ENCODE data around the gene PRSS8.

The PRSS8 gene

DNA sequence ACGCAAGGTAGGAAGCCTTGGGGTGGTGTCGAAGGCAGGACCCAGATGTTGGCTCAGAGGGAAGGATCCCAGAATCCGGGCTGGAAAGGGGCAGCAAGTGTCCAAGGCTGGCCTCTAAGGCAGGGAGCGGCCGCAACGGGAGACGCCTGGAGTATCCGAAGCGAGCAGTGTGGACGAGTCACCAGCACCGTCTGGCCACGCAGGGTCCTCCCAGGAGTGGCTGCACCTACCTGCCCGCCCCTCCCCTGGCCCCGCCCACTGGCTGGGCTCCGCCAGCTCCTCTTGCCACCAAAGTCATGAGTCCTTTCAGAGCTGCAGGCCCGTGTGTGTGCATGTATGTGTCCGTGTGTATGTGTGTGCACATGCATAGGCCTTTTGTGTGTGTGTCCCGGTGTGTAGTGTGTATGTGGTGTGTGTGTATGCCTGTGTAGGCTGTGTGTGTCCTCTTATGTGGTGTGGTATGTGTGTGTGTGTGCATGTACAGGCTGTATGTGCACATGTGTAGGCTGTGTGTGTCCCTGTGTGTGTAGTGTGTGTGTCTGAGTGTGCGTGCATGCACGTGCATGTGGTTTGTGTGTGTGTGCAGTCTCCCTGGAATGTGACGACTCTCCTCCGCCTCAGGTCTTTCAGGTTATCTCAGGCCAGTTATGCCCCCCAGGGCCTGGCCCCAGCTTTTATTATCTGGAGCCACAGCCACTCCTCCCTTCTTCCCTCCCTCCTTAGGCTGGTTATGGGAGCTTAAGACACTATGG is at the start of gene PRSS8:
Gene PRSS8, minus strand, starts transcription at position 193 of the 752 bp plus-strand sequence. CDS start 229 bp downstream, outside the sequence.
- peaks cover 0 to 28% (median 5%) of the 10 kb centered on the region in 4 donors for H3K4me1 ChIP-seq
- no peak within 1 kb of the TSS for H3K4me3 ChIP-seq
- no peak within 1 kb of the TSS for H3K27ac ChIP-seq
- TF ChIP-seq, protein P1, sequence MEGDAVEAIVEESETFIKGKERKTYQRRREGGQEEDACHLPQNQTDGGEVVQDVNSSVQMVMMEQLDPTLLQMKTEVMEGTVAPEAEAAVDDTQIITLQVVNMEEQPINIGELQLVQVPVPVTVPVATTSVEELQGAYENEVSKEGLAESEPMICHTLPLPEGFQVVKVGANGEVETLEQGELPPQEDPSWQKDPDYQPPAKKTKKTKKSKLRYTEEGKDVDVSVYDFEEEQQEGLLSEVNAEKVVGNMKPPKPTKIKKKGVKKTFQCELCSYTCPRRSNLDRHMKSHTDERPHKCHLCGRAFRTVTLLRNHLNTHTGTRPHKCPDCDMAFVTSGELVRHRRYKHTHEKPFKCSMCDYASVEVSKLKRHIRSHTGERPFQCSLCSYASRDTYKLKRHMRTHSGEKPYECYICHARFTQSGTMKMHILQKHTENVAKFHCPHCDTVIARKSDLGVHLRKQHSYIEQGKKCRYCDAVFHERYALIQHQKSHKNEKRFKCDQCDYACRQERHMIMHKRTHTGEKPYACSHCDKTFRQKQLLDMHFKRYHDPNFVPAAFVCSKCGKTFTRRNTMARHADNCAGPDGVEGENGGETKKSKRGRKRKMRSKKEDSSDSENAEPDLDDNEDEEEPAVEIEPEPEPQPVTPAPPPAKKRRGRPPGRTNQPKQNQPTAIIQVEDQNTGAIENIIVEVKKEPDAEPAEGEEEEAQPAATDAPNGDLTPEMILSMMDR (IDR thresholded peaks at IDR 0.05) = no peak
- peaks cover 8 to 27% (median 12%) of the 10 kb centered on the region in 3 donors for H3K36me3 ChIP-seq
- H3K9me3 ChIP-seq = no peaks in the 10 kb centered on the region
- intact Hi-C loops (cut with DNase I; ENCODE audit: low total_unique reads) = no loop called here
- DNase-seq = peak in 1 of 2 donors; percentile 40
- H3K27me3 ChIP-seq = peaks cover 0 to 14% of the 10 kb centered on the region in 2 donors

DNA sequence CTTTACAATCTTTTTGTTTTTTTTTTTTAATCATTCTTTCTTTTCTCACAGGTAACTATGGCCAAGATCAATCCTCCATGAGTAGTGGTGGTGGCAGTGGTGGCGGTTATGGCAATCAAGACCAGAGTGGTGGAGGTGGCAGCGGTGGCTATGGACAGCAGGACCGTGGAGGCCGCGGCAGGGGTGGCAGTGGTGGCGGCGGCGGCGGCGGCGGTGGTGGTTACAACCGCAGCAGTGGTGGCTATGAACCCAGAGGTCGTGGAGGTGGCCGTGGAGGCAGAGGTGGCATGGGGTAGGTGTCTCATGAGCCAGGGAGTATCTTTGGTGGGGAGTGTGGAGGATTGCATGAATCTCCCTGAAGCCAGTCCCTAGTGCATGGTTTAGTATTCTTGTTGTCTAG is 49.4 kb upstream of the PRSS8 start:
- DNase-seq = no peak
- peaks cover 0 to 31% (median 30%) of the 10 kb centered on the region in 4 donors for H3K4me1 ChIP-seq
- no peak overlapping the region for H3K27ac ChIP-seq
- intact Hi-C loops (cut with DNase I; ENCODE audit: low total_unique reads) = loop anchor here (10.0 kb wide), 1 partner anchor 320 kb away; the partner anchor contains the start of gene RUSF1
- TF ChIP-seq, protein P1 (IDR thresholded peaks at IDR 0.05) = no peak
- H3K36me3 ChIP-seq = peaks cover 69 to 76% (median 76%) of the 10 kb centered on the region in 3 donors
- no peaks in the 10 kb centered on the region for H3K9me3 ChIP-seq
- H3K4me3 ChIP-seq = no peak overlapping the region
- no peaks in the 10 kb centered on the region for H3K27me3 ChIP-seq

DNA sequence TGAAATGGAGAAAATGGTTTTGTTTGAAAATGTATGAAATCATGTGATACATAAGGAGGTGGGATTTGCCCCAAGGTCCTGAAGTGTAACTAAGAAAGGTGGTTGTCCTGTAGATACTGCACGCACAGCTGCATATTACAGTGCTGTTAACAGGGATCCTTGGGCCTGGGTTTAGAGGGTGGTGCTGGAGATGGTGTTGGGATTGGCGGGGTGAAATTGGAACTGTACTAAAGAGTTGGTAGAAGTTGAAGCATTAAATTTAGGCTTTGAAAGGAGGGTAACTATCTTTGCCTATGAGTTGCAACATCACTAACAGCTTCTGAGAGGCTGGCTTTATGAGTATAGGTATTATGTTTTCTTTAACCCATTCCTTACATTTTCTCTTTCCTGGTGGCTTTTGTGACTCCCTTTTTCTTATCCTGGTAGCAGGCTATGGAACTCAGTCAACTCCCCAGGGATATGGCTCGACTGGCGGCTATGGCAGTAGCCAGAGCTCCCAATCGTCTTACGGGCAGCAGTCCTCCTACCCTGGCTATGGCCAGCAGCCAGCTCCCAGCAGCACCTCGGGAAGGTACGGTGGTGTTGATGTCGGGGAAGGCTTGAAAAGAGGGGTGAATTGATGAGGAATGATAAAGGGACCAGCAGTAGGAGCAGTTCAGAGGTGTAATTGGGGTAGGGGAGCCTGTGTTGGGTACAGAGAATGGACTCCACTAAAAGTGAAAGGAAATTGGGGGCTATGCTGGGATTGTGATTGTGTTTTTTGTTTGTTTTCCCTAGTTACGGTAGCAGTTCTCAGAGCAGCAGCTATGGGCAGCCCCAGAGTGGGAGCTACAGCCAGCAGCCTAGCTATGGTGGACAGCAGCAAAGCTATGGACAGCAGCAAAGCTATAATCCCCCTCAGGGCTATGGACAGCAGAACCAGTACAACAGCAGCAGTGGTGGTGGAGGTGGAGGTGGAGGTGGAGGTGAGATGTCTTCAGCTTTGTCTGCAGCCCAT is 48.2 kb upstream of the PRSS8 start:
- intact Hi-C loops (cut with DNase I; ENCODE audit: low total_unique reads) = loop anchor here (10.0 kb wide), 1 partner anchor 321 kb away; the partner anchor contains the start of gene RUSF1
- DNase-seq = no peak
- H3K27ac ChIP-seq = no peak overlapping the region
- peaks cover 57 to 64% (median 64%) of the 10 kb centered on the region in 3 donors for H3K36me3 ChIP-seq
- TF ChIP-seq, protein P1 (IDR thresholded peaks at IDR 0.05) = no peak
- no peaks in the 10 kb centered on the region for H3K27me3 ChIP-seq
- H3K4me1 ChIP-seq = peaks cover 0 to 37% (median 36%) of the 10 kb centered on the region in 4 donors
- no peak overlapping the region for H3K4me3 ChIP-seq
- no peaks in the 10 kb centered on the region for H3K9me3 ChIP-seq

- intact Hi-C loops (cut with DNase I; ENCODE audit: low total_unique reads) = loop anchor here (10.0 kb wide), 1 partner anchor 322 kb away; the partner anchor contains the start of gene RUSF1
- Histone ChIP-seq H3K4me3 (peak overlapping the region; percentile 78 to 100), H3K4me1 (peaks cover 0 to 39% (median 37%) of the 10 kb centered on the region in 4 donors), H3K9me3 (no peaks in the 10 kb centered on the region), H3K36me3 (peaks cover 44 to 51% (median 51%) of the 10 kb centered on the region in 3 donors), H3K27ac (peak overlapping the region in 1 of 2 donors; percentile 14), H3K27me3 (no peaks in the 10 kb centered on the region)
- no peak for DNase-seq
- TF ChIP-seq, protein P1 (IDR thresholded peaks at IDR 0.05) = no peak
Measured at GRCh38 chr16:31182391-31182790, 46.9 kb upstream of the PRSS8 start.
